ENCODE data around the gene SLIT3.
"Not testable (repeated sequence)": the region's sequence is repeated elsewhere in the genome, so short reads cannot be mapped to it uniquely, and the experiment has no call there.

SLIT3 gene

GRCh38 chr5:168637793-168638192 is 663.1 kb downstream of the SLIT3 start:
- DNase-seq (ENCODE audit: low spot score) = no peak

- no peak for DNase-seq (ENCODE audit: low spot score)
Observed at GRCh38 chr5:168637281-168637680, 663.7 kb downstream of the SLIT3 start.

GRCh38 chr5:168630958-168631357 is 670.0 kb downstream of the SLIT3 start:
- not testable (repeated sequence) for DNase-seq (ENCODE audit: low spot score)

DNA sequence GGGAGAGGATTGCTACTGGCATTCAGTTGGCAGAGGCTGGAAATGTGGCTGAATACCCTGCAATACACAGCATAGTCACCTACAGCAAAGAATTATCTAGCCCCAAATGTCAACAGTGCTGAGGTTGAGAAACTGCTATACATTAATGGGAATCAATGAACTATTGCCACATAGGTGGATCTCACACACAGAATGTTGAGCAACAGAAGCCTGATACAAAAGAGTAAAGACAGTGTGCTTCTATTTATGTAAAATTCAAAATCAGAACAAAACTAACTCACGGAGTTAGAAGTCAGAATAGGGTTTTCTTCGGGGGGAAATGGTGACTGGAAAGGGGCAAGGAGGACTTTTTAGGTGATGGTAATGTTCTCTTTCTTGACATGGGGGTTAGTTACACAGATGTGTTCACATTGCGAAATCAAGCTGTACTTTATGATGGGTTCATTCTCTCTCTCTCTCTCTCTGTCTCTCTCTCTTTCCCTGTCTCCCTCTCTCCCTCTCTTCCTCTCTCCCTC is 676.0 kb downstream of the SLIT3 start:
- no peak for DNase-seq (ENCODE audit: low spot score)

DNA sequence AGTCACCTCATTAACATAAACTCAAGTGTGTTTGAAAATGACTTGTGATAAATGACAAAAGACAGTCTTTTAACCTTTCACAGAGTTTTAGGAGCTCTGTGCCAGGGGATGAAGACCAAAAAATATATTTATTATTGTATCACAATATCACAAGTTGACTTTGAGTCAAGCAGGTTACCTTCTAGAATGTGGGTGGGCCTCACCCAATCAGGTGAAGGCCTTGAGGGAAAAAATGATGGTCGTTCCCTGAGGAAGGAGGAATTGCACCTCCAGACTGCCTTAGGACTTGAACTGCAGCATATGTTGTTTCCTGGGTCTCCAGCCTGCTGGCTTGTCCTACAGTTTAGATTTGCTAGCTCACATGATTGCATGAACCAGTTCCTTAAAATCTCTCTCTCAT is 680.1 kb downstream of the SLIT3 start:
- DNase-seq (ENCODE audit: low spot score) = no peak

DNA sequence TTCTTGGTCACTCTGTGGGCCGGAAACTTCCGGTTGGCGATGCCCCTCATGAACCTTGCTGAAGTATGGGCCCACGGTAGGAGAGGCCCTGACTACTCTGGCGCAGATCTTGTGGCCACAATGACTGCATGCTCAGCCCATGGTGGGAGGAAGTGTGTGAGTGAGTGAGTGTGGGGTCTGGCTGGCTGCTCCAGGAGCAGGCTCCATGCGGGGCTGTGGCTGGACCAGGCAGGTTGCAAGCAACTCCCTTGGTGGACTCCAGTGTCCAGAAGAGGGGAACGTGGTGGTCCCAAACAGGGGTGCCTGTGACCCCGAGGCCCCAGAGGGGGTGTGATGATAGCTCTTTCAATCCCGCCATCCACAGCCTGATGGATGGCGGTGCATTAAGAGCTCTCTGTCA is 686.3 kb downstream of the SLIT3 start:
- no peak for DNase-seq (ENCODE audit: low spot score)

DNA sequence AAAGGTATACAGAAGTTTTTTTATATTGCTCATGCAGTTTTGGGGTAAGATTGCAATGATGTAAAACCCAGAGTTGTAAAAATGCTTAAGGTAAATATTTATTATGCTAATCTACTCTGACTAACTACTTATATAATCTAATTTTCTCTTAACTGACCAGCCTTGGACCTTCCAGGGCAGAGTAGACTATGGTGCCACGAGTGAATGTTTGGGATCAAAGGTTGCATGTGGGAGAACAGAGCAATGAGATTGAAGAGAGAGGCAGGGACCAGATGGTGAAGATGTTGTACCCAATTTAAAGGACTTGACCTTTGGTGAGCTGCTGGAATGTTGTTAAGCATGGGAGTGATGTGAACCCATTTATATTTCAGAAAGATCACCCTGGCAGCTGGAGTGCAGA is 686.9 kb downstream of the SLIT3 start:
- DNase-seq (ENCODE audit: low spot score) = no peak

- DNase-seq (ENCODE audit: low spot score) = no peak
Observed at GRCh38 chr5:168613396-168613795, 687.5 kb downstream of the SLIT3 start.

- DNase-seq (ENCODE audit: low spot score) = no peak
Observed at GRCh38 chr5:168612996-168613395, 687.9 kb downstream of the SLIT3 start.

DNA sequence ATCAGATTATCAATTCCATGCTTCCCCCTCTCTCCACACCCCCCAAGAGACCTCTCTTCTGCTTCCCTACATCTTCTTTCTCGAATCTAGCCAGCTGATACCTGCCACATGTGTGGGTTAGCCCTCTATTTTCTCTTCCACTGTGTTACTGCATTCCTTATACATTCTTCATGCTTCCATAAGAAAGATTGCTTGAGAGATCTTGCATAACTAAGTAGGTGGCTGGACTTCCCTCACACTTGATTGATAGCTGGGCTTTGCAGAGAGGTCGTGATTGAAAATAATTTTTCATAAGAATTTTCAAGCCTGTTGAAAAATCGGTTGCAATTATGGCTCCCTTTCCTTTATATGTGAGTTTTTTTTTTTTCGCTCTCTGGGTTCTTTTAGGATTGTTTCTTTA is 688.8 kb downstream of the SLIT3 start:
- DNase-seq (ENCODE audit: low spot score) = no peak
